WERI-Rb-1 (cell line): ENCODE results near the gene ERMP1.
"Not testable (repeated sequence)": the region's sequence is repeated elsewhere in the genome, so short reads cannot be mapped to it uniquely, and the experiment has no call there.

Experiments
- DNase-seq: peaks from one replicate; pipeline ENCODE4 v3.0.0-alpha.2; 2020
- H3K27ac ChIP-seq: fragments of 250-450 bp; sonication (Bioruptor Pico); 2 replicates; pipeline ENCODE4 v1.5.1; 2020; ENCODE audit warnings: mild to moderate bottlenecking, moderate library complexity
- H3K27me3 ChIP-seq: fragments of 250-450 bp; sonication (Bioruptor Pico); 2 replicates; pipeline ENCODE4 v1.5.1; 2021; ENCODE audit warnings: mild to moderate bottlenecking, low read depth, moderate library complexity; ENCODE audit not compliant: insufficient read depth, severe bottlenecking
- H3K36me3 ChIP-seq: fragments of 250-450 bp; sonication (Bioruptor Pico); 2 replicates; pipeline ENCODE4 v1.5.1; 2020; ENCODE audit warnings: mild to moderate bottlenecking, moderate library complexity
- H3K4me3 ChIP-seq: 2 replicates; pipeline ENCODE4 v1.5.1; 2011; ENCODE audit warnings: low read depth, mild to moderate bottlenecking, control low read depth, low read length
- H3K9me3 ChIP-seq: fragments of 250-450 bp; sonication (Bioruptor Pico); 2 replicates; pipeline ENCODE4 v1.5.1; 2021; ENCODE audit warnings: mild to moderate bottlenecking, moderate library complexity; ENCODE audit not compliant: severe bottlenecking
- TF ChIP-seq, protein P1 (sequence below): IDR thresholded peaks from 2 replicates; pipeline ENCODE4 v1.5.1; 2011; ENCODE audit warnings: low read depth, mild to moderate bottlenecking, control low read depth, inconsistent platforms, low read length

Gene ERMP1

DNA sequence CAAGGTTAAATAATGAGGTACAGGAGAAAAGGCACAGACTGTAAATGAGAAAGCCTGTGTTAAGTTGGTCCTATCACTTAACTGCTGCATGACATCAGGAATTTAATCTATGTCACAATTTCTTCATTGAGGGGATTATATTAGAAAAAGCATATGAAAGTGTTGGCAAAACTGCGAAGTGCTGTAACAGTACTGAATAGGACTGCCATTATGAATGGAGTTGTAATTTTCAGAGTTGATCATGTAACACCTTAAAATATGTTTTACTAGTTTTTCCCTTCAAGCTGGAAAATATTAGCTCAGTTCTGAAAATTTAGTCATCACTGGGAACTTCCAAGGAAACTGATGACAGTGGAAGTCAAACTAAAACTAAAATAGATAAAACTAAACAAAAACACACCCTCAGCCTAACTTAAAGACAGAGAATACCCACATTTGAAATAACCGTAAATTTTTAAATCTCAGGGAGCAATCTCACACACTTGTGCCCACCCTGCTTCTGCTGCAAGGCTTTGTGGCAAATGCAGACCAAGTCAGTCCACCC, 45.1 kb downstream of the ERMP1 start:
- no peaks in the 10 kb centered on the region for H3K27me3 ChIP-seq
- DNase-seq = no peak
- H3K36me3 ChIP-seq = peaks cover 11% of the 10 kb centered on the region
- H3K4me3 ChIP-seq = no peak overlapping the region
- H3K27ac ChIP-seq = no peak overlapping the region
- TF ChIP-seq, protein P1, sequence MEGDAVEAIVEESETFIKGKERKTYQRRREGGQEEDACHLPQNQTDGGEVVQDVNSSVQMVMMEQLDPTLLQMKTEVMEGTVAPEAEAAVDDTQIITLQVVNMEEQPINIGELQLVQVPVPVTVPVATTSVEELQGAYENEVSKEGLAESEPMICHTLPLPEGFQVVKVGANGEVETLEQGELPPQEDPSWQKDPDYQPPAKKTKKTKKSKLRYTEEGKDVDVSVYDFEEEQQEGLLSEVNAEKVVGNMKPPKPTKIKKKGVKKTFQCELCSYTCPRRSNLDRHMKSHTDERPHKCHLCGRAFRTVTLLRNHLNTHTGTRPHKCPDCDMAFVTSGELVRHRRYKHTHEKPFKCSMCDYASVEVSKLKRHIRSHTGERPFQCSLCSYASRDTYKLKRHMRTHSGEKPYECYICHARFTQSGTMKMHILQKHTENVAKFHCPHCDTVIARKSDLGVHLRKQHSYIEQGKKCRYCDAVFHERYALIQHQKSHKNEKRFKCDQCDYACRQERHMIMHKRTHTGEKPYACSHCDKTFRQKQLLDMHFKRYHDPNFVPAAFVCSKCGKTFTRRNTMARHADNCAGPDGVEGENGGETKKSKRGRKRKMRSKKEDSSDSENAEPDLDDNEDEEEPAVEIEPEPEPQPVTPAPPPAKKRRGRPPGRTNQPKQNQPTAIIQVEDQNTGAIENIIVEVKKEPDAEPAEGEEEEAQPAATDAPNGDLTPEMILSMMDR = no peak
- no peaks in the 10 kb centered on the region for H3K9me3 ChIP-seq

DNA sequence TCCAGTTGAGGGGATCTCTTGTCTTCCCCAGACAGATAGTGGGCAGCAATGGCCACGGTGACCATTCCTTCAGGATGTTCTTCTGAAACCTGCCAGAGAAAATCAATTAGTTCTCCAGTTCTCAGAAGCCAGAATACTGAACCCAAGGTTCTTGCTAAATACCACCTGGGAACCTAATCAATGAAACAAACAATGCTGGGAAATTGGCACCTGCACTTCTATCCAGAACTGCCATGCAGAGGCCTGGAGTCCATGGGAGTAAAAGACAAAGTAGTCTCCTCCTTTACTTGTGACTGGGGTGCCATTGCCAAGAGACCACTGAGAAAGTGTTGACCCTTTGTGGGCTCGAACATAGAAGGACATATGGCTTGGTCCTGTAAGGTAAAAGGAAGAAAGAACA, 45.7 kb downstream of the ERMP1 start:
- TF ChIP-seq, protein P1 = no peak
- peaks cover 11% of the 10 kb centered on the region for H3K36me3 ChIP-seq
- H3K27me3 ChIP-seq = no peaks in the 10 kb centered on the region
- H3K9me3 ChIP-seq = no peaks in the 10 kb centered on the region
- H3K4me3 ChIP-seq = no peak overlapping the region
- no peak overlapping the region for H3K27ac ChIP-seq
- no peak for DNase-seq

DNA sequence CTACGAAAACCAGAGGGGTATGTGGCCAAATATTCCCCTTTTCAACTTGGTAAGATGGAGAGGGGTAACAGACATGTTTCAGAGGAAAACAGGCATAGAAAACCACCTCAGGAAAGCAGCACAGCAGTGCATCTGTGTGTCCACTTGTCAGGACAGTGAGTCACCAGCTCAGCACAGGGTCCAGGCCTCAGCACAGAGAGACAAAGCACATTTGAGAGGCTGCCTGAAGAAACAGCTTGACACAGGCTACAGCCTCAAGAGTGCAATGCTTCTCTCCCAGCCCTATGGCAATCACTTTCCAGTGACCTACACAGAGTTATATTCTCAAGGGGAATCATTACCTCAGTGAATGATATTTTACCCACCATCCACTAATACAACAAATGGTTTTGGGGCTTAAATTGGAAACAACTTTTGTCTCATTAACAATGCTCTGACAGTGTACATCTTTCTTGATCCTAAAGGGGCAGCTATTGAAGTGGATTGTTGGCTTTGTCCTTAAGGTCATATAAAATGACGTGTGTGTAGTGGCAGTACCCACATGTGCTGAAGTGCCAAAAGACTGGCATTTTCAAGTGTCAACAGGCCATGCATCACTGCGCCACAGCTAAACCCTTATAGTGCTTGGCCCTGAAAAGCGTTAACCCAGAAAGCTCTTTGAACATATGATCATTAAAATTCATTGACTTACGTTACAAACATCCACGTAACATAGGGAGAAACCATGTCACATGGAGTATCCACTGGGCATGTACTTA, 46.4 kb downstream of the ERMP1 start:
- no peaks in the 10 kb centered on the region for H3K27me3 ChIP-seq
- no peak for DNase-seq
- no peak overlapping the region for H3K27ac ChIP-seq
- peaks cover 2% of the 10 kb centered on the region for H3K9me3 ChIP-seq
- H3K36me3 ChIP-seq = peaks cover 11% of the 10 kb centered on the region
- TF ChIP-seq, protein P1 = no peak
- H3K4me3 ChIP-seq = no peak overlapping the region

DNA sequence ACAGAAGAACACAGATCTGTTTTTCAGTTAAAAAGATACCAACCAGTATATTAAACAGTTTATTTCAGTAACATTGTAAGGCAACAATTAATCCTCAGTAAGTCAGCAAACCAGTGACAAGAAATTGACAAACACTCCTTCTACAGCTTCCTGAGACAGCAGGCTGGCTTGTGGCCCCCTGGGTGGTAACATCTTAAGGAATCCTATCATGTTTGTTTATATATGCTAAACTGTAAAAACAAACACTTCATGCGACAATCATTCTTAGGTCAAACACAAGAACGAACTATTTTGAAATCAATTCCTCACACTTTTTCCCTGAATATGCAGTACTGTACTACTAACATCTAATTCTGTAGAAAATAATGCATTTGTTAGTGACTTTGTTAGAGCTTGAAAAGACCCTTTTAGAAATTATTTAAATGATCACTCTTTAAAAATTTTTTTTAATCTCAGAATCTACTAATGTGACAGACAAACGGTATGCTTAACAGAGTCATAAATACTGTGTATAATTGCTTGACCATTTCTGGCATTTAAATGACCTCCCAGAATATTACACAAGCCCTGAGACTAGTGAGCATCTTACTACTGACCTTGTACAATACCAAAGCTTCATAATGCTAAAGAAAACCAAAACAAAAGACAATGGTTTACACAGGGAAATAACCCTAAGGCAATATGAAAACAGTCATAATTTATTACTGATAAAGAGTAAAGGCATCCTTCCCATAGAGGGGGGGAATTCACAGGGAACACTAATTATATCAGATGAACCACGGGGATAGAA, 48.2 kb downstream of the ERMP1 start:
- H3K27ac ChIP-seq = no peak overlapping the region

DNA sequence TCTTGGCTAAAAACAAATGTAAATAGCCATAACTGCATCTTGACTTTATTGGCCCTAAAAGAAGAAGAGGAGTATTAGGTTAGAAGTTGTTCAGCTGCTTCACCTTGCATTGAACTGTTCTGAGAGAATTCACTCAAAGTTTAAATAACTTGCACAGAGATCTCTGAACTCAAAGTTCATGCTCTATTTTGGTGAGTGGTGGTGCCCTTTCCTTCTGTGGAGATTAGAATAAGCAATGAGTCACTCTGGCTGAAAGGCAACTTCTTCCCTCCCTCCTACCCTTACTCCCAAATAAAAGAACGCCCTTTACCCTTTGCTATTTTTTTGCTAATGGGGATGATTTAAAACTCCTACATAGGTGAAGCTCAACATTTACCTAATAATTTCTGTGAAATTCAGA, 48.9 kb downstream of the ERMP1 start:
- Histone ChIP-seq H3K27me3 (no peaks in the 10 kb centered on the region), H3K9me3 (peaks cover 2% of the 10 kb centered on the region)
- TF ChIP-seq, protein P1 = no peak

More for the DNA sequence above, 48.2 kb downstream of the ERMP1 start:
- no peak overlapping the region for H3K4me3 ChIP-seq
- H3K36me3 ChIP-seq = peaks cover 15% of the 10 kb centered on the region
- peaks cover 2% of the 10 kb centered on the region for H3K9me3 ChIP-seq
- no peaks in the 10 kb centered on the region for H3K27me3 ChIP-seq
- TF ChIP-seq, protein P1 = no peak
- DNase-seq = no peak

DNA sequence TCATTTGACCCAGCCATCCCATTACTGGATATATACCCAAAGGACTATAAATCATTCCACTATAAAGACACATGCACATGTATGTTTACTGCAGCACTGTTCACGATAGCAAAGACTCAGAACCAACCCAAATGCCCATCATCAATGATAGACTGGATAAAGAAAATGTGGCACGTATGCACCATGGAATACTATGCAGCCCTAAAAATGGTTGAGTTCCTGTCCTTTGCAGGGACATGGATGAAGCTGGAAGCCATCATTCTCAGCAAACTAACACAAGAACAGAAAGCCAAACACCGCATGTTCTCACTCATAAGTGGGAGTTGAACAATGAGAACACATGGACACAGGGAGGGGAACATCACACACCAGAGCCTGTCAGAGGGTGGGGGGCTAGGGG, 49.5 kb downstream of the ERMP1 start:
- peaks cover 26% of the 10 kb centered on the region for H3K36me3 ChIP-seq
- H3K27me3 ChIP-seq, H3K27ac ChIP-seq, H3K4me3 ChIP-seq, H3K9me3 ChIP-seq, DNase-seq: not testable (repeated sequence)

More for the DNA sequence above, 48.9 kb downstream of the ERMP1 start:
- Histone ChIP-seq H3K4me3 (no peak overlapping the region), H3K27ac (no peak overlapping the region), H3K36me3 (peaks cover 20% of the 10 kb centered on the region)
- no peak for DNase-seq

DNA sequence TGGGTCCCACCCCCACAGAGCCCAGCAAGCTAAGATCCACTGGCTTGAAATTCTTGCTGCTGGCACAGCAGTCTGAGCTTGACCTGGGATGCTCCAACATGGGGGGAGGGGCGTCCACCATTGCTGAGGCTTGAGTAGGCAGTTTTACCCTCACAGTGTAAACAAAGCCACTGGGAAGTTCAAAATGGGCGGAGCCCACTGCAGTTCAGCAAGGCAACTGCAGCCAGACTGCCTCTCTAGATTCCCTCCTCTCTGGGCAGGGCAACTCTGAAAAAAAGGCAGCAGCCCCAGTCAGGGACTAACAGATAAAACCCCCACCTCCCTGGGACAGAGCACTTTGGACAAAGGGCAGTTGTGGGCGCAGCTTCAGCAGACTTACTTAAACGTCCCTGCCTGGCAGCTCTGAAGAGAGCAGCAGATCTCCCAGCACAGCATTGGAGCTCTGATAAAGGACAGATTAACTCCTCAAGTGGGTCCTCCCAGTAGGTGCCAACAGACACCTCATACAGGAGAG, 53.2 kb downstream of the ERMP1 start:
- H3K9me3 ChIP-seq, H3K27me3 ChIP-seq, DNase-seq, H3K27ac ChIP-seq, H3K4me3 ChIP-seq: not testable (repeated sequence)
- peaks cover 30% of the 10 kb centered on the region for H3K36me3 ChIP-seq
